Naive thymus-derived CD8-positive, alpha-beta T cell (primary cell): ENCODE measurements around the gene E2F6. TPM values are rescaled to one million over a fixed set of nuclear protein-coding genes. Genes with fewer than 3 reads are reported as not detected.

Source experiments
- ATAC-seq, 2 donors: fragments of 150-1000 bp; cut with Tn5 transposase in 1 of 2; sonication (Bioruptor Pico), chemical (Tn5 transposase) in 1 of 2; 1 replicate in 1 of 2; 2 replicates in 1 of 2; pipeline ENCODE4 v1.10.0; 2021; ENCODE audit warnings: mild to moderate bottlenecking in 2 of 2, moderate library complexity in 2 of 2
- POLR2A ChIA-PET: fragments of 350-600 bp; sonication (Branson Sonifier 250); formaldehyde crosslinking; loops from one replicate; lab custom pipeline; 2021; ENCODE audit warnings: antibody characterized with exemption; lab: Charles Lee
- DNase-seq, 10 donors: peaks; one replicate each; pipeline versions ENCODE4 v3.0.0 to v3.0.0-alpha.2; 2020 to 2022
- H3K27ac Mint-ChIP-seq, 10 donors: one replicate each; pipeline ENCODE4 v1.8.0; 2020 to 2022; ENCODE audit warnings: mild to moderate bottlenecking in 10 of 10, mixed read lengths in 10 of 10, moderate library complexity in 4 of 10, inconsistent platforms in 1 of 10
- H3K27me3 Mint-ChIP-seq, 5 donors: one replicate each; pipeline ENCODE4 v1.8.0; 2021 to 2022; ENCODE audit warnings: mixed read lengths in 5 of 5
- H3K36me3 Mint-ChIP-seq, 3 donors: one replicate each; pipeline ENCODE4 v1.8.0; 2020 to 2022; ENCODE audit warnings: mixed read lengths in 3 of 3, mild to moderate bottlenecking in 2 of 3, inconsistent platforms in 1 of 3
- H3K4me1 Mint-ChIP-seq, 4 donors: one replicate each; pipeline ENCODE4 v1.8.0; 2021 to 2022; ENCODE audit warnings: mixed read lengths in 4 of 4
- H3K4me3 Mint-ChIP-seq, 10 donors: one replicate each; pipeline ENCODE4 v1.8.0; 2020 to 2022; ENCODE audit warnings: mild to moderate bottlenecking in 10 of 10, mixed read lengths in 10 of 10, moderate library complexity in 6 of 10, inconsistent platforms in 1 of 10
- H3K9me3 Mint-ChIP-seq, 9 donors: one replicate each; pipeline ENCODE4 v1.8.0; 2020 to 2022; ENCODE audit warnings: mixed read lengths in 9 of 9, mild to moderate bottlenecking in 3 of 9, inconsistent platforms in 1 of 9, moderate library complexity in 1 of 9
- polyA plus RNA-seq, 3 donors: library from polyadenylated mRNA; unstranded; fragments of 300-500 nt; fragmentation: Illumina TruSeq; gene quantifications; one replicate each; pipeline ENCODE4 v1.2.3, GENCODE V29; 2021
- total RNA-seq, 8 experiments: library from RNA in 2 of 8; stranded (reverse) in 2 of 8; gene quantifications; one replicate each; pipeline ENCODE4 v1.2.3 and lab custom pipeline; 2021 to 2026

E2F6 gene
- total and polyA plus RNA-seq, 5 experiments from 2014 or later: 2.3 to 14.3 (median 4.6) TPM

DNA sequence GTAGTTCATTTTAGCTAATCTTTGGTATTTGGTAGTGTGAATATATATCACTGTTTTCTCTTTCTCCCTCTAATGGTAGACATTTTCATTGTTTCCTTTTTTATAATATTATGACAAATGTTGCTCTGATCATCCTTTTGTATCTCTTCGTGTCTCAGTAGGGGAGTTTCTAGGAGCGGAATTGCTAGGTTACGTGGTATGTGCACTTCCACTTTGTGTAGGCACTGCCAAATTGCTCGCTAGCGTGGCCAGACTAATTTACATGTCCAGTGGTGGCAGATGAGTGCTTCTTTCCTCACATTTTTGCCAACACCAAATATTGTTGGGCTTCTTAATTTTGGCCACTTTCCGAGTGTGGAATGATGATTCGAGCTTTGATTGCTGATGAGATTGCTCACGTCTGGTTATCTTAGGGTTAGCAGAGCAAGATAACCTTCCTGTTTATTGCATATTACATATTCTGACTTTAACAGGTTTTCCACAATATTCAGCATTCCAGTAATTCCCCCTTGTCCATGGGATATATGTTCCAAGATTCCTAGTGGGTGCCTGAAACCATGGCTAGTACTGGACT, 37.5 kb upstream of the E2F6 start:
- Mint-ChIP-seq H3K27ac (no peak overlapping the region), H3K36me3 (peaks cover 0 to 5% (median 0%) of the 10 kb centered on the region in 3 donors), H3K4me1 (no peaks in the 10 kb centered on the region), H3K27me3 (peaks cover 7 to 33% (median 19%) of the 10 kb centered on the region in 5 donors), H3K9me3 (peaks cover 0 to 17% (median 0%) of the 10 kb centered on the region in 9 donors), H3K4me3 (no peak overlapping the region)
- no peak for DNase-seq
- no peak for ATAC-seq
- POLR2A ChIA-PET: no interaction called here

DNA sequence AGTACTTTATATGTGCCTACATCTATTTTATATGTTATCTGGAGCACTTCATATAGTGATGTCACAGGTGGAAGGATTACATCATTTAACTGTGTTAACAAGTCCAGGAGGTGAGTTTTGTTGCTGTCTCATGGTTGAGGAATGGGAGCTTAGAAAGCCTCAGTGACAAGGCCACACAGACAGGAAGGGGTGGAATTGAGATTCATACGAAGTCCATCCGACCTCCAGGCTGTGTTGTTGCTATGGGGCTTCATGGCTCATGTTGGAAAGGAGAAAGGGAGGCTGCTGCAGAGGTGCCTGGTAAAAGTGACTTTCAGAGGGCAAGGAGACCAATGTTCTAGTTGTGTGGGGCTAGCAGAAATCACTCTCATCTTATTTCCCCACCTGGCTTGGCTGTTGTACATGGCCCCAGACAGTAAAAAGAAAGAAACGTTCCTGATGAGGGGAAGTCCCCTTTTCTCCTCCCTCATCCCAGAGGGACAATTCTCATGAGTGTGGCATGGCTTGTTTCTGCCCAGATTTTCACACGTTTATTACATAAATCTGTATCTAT, 36.9 kb upstream of the E2F6 start:
- Mint-ChIP-seq H3K9me3 (peaks cover 0 to 17% (median 0%) of the 10 kb centered on the region in 9 donors), H3K27me3 (peaks cover 7 to 33% (median 19%) of the 10 kb centered on the region in 5 donors), H3K27ac (no peak overlapping the region), H3K36me3 (peaks cover 0 to 5% (median 0%) of the 10 kb centered on the region in 3 donors), H3K4me1 (no peaks in the 10 kb centered on the region), H3K4me3 (no peak overlapping the region)
- DNase-seq: no peak
- ATAC-seq: no peak
- POLR2A ChIA-PET: no interaction called here

DNA sequence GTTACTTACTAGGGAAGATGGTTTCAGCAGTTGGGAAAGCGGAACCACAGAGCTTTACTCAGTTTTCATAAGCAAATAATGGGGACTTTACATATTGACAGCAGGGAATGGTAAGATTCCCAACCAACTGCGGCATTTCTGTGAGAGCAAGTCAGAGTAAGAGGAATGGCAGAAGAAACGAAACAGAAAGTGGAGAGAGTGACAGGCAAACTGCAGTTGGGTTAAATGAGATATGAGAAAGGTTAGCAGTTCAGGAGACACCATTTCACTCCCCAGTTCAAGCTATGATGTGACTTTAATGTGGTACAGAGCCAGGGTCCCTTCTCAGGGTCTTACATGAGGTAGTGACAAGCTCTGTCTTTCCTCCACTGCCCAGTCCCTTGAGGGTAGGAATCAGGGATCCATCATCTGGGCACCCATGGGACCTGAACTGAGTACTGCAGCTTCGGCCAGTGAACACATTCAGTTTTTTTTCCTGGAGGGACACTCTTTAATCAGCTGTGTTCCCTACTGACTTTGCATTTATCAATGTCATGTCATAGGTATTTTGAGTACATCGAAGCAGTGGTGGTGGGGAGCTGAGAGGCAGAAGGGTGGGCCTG, 34.8 kb upstream of the E2F6 start:
- POLR2A ChIA-PET: interaction anchor here (0.6 kb wide), 1 partner anchor 340 kb away, joined by 3 read pairs; no protein-coding TSS in a partner anchor
- Mint-ChIP-seq H3K27me3 (peaks cover 7 to 33% (median 15%) of the 10 kb centered on the region in 5 donors), H3K27ac (no peak overlapping the region), H3K4me1 (no peaks in the 10 kb centered on the region), H3K4me3 (no peak overlapping the region), H3K9me3 (peaks cover 0 to 17% (median 0%) of the 10 kb centered on the region in 9 donors), H3K36me3 (peaks cover 0 to 5% (median 0%) of the 10 kb centered on the region in 3 donors)
- DNase-seq (no peak), ATAC-seq (no peak)

DNA sequence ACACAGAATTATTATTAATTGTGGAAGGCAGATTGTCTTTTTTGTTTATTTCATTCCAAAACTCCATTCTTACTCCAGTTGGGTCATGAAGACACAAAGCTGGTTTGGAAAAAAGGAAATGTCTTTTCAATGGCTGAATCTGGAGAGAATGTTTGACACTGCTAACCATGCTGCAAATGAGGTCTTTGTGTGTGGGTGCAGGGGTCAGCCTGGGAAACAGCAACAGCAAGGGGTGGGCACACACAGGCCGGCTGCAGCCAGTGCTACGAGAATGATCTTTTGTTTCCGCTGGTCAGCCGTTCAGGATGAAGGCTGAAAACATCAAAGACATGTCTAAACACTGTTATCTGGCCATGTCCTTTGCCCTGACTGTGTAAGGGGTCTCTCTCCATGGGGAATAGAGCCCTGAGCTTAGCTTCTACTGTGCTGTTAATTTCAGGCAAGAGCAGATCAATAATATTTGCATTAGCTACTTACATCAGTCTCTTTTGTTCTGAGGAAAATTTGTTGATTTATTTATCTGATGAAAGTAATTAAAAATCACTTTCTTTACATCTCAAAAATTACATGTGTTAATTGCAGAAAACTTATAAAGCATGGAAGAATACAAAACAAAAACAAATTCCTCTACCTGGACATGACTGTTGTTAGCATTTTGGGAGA, 33.3 kb upstream of the E2F6 start:
- Mint-ChIP-seq H3K27ac (no peak overlapping the region), H3K9me3 (peaks cover 0 to 14% (median 0%) of the 10 kb centered on the region in 9 donors), H3K27me3 (peaks cover 9 to 34% (median 14%) of the 10 kb centered on the region in 5 donors), H3K4me3 (no peak overlapping the region), H3K36me3 (peaks cover 0 to 4% (median 0%) of the 10 kb centered on the region in 3 donors), H3K4me1 (no peaks in the 10 kb centered on the region)
- no peak for ATAC-seq
- POLR2A ChIA-PET: no interaction called here
- DNase-seq: no peak

DNA sequence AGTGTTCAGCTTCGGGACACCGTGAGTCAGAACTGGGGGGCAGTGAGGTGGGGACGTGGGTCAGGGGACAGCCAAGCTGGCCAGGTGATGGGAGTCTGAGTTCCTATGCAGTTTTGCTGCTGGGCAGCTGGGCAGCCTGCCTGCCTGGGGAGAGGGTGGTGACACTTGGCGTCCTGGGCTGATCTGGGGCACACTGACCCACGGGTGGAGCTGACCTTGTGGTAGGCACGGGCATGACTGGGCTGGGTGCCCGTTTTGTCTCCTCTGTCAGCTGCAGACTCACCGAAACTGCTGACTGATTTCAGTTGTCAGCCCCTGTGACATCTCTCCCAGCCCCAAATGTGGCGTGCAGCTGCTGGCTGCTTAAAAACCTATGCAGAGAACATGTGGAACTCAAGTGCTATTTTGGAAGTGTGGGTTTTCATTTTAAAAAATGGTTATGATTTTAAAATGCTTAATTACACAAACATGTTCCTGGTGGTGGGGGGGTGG, 32.6 kb upstream of the E2F6 start:
- Mint-ChIP-seq H3K36me3 (no peaks in the 10 kb centered on the region), H3K9me3 (peaks cover 0 to 11% (median 0%) of the 10 kb centered on the region in 9 donors), H3K4me1 (no peaks in the 10 kb centered on the region), H3K4me3 (no peak overlapping the region), H3K27me3 (peaks cover 8 to 33% (median 14%) of the 10 kb centered on the region in 5 donors), H3K27ac (no peak overlapping the region)
- no peak for DNase-seq
- POLR2A ChIA-PET: no interaction called here
- no peak for ATAC-seq

DNA sequence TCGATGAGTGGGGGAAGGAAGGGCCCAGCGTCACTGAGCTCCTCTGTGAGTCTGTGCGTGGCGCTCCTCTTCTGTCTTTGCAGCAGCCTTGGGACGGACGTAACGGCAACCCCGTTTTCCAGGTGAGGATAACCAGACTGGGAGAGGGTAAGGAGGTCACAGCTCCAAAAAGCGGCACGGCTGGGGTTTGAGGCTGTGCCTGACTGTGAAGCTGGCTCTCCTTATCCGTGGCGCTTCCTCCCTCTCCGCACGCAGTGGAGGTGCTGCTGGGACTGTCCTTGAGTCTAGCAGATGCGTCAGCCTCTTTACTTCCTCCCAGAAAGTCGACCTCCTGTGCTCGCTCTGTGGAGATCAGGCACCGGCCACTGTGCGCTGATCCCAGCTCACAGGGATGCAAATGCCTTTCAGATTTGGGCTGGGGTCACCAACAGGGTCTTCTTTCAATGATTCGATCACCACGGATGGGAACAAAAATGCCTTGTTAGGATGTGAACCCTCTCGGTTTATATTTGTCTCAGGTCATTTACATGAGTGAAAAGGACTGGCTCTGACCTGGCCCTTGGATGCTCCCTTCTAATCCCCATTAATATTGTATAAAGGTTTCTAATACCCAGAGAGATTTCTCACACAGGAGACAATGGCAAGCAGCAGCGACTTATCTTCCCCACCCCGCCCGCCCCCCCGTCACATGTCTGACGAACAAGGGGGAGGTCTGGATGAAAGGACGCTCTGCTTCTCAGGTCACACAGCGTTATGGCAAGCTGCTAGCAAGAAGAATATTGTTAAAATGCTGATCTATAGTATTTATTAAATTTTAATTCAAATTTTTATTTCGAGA, 30.1 kb upstream of the E2F6 start:
- Mint-ChIP-seq H3K4me3 (no peak overlapping the region), H3K4me1 (no peaks in the 10 kb centered on the region), H3K27ac (no peak overlapping the region), H3K36me3 (no peaks in the 10 kb centered on the region), H3K9me3 (peaks cover 0 to under 1% (median 0%) of the 10 kb centered on the region in 9 donors), H3K27me3 (peaks cover 5 to 18% (median 9%) of the 10 kb centered on the region in 5 donors)
- ATAC-seq (no peak), DNase-seq (no peak)
- POLR2A ChIA-PET: no interaction called here

DNA sequence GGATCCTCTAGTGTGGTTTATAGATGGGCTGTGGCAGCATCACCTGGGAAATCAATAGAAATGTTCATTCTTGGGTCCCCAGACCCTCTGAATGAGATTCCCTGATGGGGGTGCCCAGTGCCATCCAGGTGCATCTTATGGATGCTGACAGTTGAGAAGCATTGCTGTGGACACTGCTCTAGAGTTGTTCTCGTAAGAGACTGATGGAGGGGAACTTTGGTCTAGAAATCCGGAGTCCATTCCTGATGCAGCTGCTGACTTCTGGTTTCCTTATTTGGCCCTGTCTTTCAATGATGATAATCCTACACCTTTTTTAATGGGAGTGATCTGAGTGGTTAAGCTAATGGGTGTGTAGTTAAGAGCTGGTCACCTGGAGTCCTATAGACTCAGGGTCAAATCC, 28.3 kb upstream of the E2F6 start:
- ATAC-seq: no peak
- POLR2A ChIA-PET: no interaction called here
- H3K27me3 Mint-ChIP-seq: peaks cover 5 to 15% (median 11%) of the 10 kb centered on the region in 5 donors
- no peak overlapping the region for H3K27ac Mint-ChIP-seq
- peaks cover 0 to 11% (median 0%) of the 10 kb centered on the region in 9 donors for H3K9me3 Mint-ChIP-seq
- DNase-seq: no peak
- no peak overlapping the region for H3K4me3 Mint-ChIP-seq
- H3K4me1 Mint-ChIP-seq: no peaks in the 10 kb centered on the region
- H3K36me3 Mint-ChIP-seq: peaks cover 0 to 4% (median 0%) of the 10 kb centered on the region in 3 donors

DNA sequence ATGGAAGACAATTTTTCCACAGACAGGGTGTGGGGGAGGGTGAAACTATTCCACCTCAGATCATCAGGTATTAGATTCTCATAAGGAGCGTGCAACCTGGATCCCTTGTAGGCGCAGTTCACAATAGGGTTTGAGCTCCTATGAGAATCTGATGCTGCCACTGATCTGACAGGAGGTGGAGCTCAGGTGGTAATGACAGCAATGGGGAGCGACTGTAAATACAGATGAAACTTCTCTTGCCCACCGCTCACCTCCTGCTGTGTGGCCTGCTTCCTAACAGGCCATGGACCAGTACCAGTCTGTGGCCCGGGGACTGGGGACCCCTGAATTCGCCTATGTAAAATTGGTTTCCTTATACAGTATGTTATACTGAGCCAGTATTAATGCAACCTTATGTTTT, 27.3 kb upstream of the E2F6 start:
- POLR2A ChIA-PET: no interaction called here
- peaks cover 0 to 11% (median 0%) of the 10 kb centered on the region in 9 donors for H3K9me3 Mint-ChIP-seq
- H3K4me1 Mint-ChIP-seq: no peaks in the 10 kb centered on the region
- ATAC-seq (no peak), DNase-seq (no peak)
- H3K27me3 Mint-ChIP-seq: peaks cover 5 to 15% (median 12%) of the 10 kb centered on the region in 5 donors
- peaks cover 0 to 5% (median 0%) of the 10 kb centered on the region in 3 donors for H3K36me3 Mint-ChIP-seq
- H3K4me3 Mint-ChIP-seq: no peak overlapping the region
- no peak overlapping the region for H3K27ac Mint-ChIP-seq

DNA sequence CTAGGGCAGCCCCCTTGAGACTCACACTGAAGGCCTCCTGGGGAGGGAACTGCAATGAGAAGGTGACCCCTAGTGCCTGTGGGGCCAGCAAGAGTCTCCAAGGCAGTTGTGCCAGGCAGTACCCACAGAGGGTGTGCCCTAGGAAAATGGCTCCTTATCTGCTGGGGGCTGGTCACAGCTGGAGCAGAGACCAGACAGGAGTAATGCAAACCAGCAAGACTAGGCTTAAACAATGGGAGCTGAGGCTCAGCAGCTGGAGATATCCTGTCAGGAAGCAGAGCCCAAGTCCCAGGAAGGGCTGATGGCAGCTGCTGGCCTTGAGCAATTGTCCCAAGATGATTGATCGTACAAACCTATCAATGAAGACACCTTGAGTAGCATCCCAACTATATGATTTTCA, 26.8 kb upstream of the E2F6 start:
- peaks cover 5 to 15% (median 13%) of the 10 kb centered on the region in 5 donors for H3K27me3 Mint-ChIP-seq
- POLR2A ChIA-PET: no interaction called here
- no peaks in the 10 kb centered on the region for H3K4me1 Mint-ChIP-seq
- H3K4me3 Mint-ChIP-seq: no peak overlapping the region
- ATAC-seq: no peak
- DNase-seq: no peak
- H3K9me3 Mint-ChIP-seq: peaks cover 0 to 11% (median 0%) of the 10 kb centered on the region in 9 donors
- H3K36me3 Mint-ChIP-seq: peaks cover 0 to 6% (median 0%) of the 10 kb centered on the region in 3 donors
- H3K27ac Mint-ChIP-seq: no peak overlapping the region

DNA sequence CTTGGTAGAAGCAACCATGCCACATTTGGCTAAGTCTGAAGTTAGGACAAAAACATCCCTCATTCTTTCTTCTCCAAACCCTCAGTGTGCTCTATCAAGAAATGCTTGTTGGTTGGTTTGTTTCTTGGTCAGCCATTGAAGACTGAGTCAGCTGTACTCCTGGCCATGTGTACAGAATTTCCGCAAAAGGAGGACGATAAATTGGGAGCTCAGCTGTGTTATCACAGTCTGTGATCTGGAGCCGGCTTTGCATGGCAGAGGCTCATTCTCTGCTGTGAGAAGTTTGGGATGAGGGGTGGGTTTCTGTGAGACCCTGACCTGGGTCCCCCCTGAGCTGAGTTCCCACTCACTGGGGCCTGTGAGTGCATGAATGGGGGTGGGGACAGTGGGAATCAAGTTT, 26.3 kb upstream of the E2F6 start:
- POLR2A ChIA-PET: no interaction called here
- no peak overlapping the region for H3K4me3 Mint-ChIP-seq
- no peak overlapping the region for H3K27ac Mint-ChIP-seq

DNA sequence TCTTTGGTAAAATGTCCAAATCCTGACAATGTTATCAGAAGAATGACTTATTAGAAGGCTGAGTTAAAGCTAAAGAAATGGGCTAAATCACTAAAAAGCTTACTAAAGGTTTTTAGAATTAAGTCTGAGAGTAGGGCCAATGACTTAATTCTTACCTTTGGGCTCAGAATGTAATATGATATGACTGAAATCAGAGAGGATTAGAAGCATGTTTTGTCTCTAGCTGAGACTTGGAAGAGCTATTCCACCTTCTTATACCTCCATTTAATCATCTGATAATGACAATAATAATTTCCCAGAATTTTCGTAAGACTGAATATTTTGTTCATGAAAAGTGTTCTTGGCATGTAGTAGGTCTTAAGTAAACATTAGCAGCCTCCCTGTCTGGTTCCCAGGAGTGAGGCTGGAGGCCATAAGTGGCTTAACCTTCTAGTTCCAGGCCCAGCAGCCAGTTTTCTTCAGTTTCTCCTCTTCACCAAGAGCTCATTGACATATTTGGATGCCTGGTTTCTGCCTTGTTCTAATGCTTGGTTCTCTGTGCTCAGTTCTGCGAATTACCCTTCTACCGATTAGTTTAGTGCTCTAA, 25.5 kb upstream of the E2F6 start:
- Mint-ChIP-seq H3K27me3 (peaks cover 7 to 21% (median 17%) of the 10 kb centered on the region in 5 donors), H3K36me3 (peaks cover 0 to 6% (median 0%) of the 10 kb centered on the region in 3 donors), H3K4me3 (no peak overlapping the region), H3K27ac (no peak overlapping the region), H3K9me3 (peaks cover 0 to 11% (median 0%) of the 10 kb centered on the region in 9 donors), H3K4me1 (no peaks in the 10 kb centered on the region)
- ATAC-seq (no peak), DNase-seq (no peak)
- POLR2A ChIA-PET: no interaction called here

More for the DNA sequence above, 26.3 kb upstream of the E2F6 start:
- no peaks in the 10 kb centered on the region for H3K4me1 Mint-ChIP-seq
- ATAC-seq (no peak), DNase-seq (no peak)
- peaks cover 0 to 11% (median 0%) of the 10 kb centered on the region in 9 donors for H3K9me3 Mint-ChIP-seq
- H3K36me3 Mint-ChIP-seq: peaks cover 0 to 6% (median 0%) of the 10 kb centered on the region in 3 donors
- peaks cover 5 to 19% (median 15%) of the 10 kb centered on the region in 5 donors for H3K27me3 Mint-ChIP-seq

DNA sequence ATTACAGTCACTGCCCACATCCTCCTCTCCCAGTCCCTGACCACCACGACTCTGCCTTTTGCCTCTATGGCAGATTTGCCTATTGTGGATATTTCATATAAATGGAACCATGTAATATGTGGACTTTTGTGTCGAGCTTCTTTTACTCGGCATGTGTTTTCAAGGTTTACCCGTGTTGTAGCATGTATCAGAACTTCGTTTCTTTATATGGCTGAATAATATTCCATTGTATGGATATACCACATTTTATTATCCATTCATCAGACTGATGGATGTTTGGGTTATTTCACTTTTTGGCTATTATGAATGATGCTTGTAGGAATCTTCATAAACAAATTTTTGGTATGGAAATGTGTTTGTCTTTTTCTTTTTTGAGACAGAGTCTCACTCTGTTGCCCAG, 24.2 kb upstream of the E2F6 start:
- H3K27me3 Mint-ChIP-seq: peaks cover 14 to 32% (median 23%) of the 10 kb centered on the region in 5 donors
- no peak for ATAC-seq
- POLR2A ChIA-PET: no interaction called here
- DNase-seq: no peak
- H3K4me3 Mint-ChIP-seq: no peak overlapping the region
- no peaks in the 10 kb centered on the region for H3K4me1 Mint-ChIP-seq
- H3K27ac Mint-ChIP-seq: no peak overlapping the region
- peaks cover 0 to 6% (median 0%) of the 10 kb centered on the region in 3 donors for H3K36me3 Mint-ChIP-seq
- peaks cover 0 to 11% (median 0%) of the 10 kb centered on the region in 9 donors for H3K9me3 Mint-ChIP-seq
